Measurements from ENCODE around the gene USP48. TPM values are rescaled to one million over a fixed set of nuclear protein-coding genes. Genes with fewer than 3 reads are reported as not detected.

USP48 gene
- total and polyA plus RNA-seq, 2 of the 13 experiments (the other 11 are each of a cell fraction or from before 2014, with no cell fraction given), result 30.4 to 30.7 TPM

DNA sequence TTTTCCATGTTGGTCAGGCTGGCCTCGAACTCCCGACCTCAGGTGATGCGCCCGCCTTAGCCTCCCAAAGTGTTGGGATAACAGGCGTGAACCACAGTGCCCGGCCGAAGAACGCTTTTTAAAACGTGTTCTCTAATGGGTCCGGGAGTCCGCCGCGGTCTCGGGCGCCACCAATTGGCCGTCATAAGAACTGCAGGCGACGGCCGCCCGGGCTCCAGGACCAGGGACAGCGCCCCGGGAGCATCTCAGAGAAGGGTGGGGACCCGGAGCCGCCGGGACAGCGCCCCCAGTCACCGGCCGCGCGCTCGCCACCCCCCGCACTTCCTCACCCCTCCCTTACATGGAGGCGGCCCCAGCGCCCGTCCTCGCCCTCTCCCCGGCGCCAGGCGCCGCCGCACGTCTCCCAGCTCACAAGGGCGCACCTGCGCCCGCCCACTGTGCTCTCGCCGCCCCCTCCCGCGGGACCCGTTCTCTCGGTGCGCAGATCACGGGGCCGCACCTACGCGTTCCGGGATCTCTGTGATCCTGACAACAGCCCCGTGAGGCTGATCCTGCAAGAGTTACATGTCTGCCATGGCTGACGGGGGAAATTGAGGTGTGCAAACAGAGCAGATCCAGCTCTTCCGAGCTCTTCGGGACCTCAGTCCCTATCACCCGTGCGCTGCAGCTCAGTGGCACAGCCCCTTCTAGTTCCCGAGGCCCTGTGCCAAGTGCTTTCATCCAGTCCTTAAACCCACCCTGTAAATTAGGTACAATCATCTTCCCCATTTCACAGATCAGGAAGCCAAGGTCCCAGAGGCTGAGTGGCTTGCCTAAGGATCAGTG, 123.6 kb downstream of the USP48 start (continued):
- TF ChIP-seq, protein P1, sequence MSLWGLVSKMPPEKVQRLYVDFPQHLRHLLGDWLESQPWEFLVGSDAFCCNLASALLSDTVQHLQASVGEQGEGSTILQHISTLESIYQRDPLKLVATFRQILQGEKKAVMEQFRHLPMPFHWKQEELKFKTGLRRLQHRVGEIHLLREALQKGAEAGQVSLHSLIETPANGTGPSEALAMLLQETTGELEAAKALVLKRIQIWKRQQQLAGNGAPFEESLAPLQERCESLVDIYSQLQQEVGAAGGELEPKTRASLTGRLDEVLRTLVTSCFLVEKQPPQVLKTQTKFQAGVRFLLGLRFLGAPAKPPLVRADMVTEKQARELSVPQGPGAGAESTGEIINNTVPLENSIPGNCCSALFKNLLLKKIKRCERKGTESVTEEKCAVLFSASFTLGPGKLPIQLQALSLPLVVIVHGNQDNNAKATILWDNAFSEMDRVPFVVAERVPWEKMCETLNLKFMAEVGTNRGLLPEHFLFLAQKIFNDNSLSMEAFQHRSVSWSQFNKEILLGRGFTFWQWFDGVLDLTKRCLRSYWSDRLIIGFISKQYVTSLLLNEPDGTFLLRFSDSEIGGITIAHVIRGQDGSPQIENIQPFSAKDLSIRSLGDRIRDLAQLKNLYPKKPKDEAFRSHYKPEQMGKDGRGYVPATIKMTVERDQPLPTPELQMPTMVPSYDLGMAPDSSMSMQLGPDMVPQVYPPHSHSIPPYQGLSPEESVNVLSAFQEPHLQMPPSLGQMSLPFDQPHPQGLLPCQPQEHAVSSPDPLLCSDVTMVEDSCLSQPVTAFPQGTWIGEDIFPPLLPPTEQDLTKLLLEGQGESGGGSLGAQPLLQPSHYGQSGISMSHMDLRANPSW (CRISPR knock-in tag; IDR thresholded peaks at IDR 0.05; ENCODE audit: borderline replicate concordance), result peak; percentile 88; the same call in 1 of the 2 replicates
- TF ChIP-seq SIX4 (CRISPR knock-in tag; IDR thresholded peaks at IDR 0.05) (peak; percentile 87), BHLHE40 (IDR thresholded peaks at IDR 0.05; ENCODE audit: low read length) (no peak), ZNF746 (CRISPR knock-in tag; IDR thresholded peaks at IDR 0.05) (peak; percentile 93), CCAR2 (optimal IDR thresholded peaks at IDR 0.05; ENCODE audit: low read depth, low read length) (no peak), ZNF709 (CRISPR knock-in tag; IDR thresholded peaks at IDR 0.05) (peak; percentile 94; the same call in 1 of the 2 replicates), TOPORS (CRISPR knock-in tag; IDR thresholded peaks at IDR 0.05) (peak; percentile 88), EP300 (IDR thresholded peaks at IDR 0.05; ENCODE audit: low read depth in 2 of 2, low read length in 2 of 2) (no peak), EP300 (CRISPR knock-in tag; IDR thresholded peaks at IDR 0.05; ENCODE audit: borderline replicate concordance) (peak; percentile 59; the same call in 1 of the 2 replicates), EZH2 (conservative IDR thresholded peaks at IDR 0.05; ENCODE audit: low read depth, low read length) (no peak), ZNF773 (CRISPR knock-in tag; IDR thresholded peaks at IDR 0.05; ENCODE audit: borderline replicate concordance) (peak; percentile 97; the same call in 1 of the 2 replicates), KLF12 (CRISPR knock-in tag; IDR thresholded peaks at IDR 0.05; ENCODE audit: borderline replicate concordance) (peak; percentile 97), BRCA1 (CRISPR knock-in tag; IDR thresholded peaks at IDR 0.05) (peak; percentile 98), MED13 (CRISPR knock-in tag; IDR thresholded peaks at IDR 0.05) (0 out of 2 replicates have a peak, but pooled peaks have one; percentile 62), HHEX (CRISPR knock-in tag; IDR thresholded peaks at IDR 0.05) (no peak), ZKSCAN5 (CRISPR knock-in tag; IDR thresholded peaks at IDR 0.05) (no peak)
- TF ChIP-seq, protein P2, sequence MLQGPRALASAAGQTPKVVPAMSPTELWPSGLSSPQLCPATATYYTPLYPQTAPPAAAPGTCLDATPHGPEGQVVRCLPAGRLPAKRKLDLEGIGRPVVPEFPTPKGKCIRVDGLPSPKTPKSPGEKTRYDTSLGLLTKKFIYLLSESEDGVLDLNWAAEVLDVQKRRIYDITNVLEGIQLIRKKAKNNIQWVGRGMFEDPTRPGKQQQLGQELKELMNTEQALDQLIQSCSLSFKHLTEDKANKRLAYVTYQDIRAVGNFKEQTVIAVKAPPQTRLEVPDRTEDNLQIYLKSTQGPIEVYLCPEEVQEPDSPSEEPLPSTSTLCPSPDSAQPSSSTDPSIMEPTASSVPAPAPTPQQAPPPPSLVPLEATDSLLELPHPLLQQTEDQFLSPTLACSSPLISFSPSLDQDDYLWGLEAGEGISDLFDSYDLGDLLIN (CRISPR knock-in tag; IDR thresholded peaks at IDR 0.05; ENCODE audit: borderline replicate concordance), result peak; percentile 92; the same call in 1 of the 2 replicates
- TF ChIP-seq, protein P3, sequence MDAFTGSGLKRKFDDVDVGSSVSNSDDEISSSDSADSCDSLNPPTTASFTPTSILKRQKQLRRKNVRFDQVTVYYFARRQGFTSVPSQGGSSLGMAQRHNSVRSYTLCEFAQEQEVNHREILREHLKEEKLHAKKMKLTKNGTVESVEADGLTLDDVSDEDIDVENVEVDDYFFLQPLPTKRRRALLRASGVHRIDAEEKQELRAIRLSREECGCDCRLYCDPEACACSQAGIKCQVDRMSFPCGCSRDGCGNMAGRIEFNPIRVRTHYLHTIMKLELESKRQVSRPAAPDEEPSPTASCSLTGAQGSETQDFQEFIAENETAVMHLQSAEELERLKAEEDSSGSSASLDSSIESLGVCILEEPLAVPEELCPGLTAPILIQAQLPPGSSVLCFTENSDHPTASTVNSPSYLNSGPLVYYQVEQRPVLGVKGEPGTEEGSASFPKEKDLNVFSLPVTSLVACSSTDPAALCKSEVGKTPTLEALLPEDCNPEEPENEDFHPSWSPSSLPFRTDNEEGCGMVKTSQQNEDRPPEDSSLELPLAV (CRISPR knock-in tag; conservative IDR thresholded peaks at IDR 0.05; ENCODE audit: low read depth), result peak; percentile 24; the same call in 1 of the 2 replicates
